ENCODE data around the gene LMO1.

LMO1 gene

DNA sequence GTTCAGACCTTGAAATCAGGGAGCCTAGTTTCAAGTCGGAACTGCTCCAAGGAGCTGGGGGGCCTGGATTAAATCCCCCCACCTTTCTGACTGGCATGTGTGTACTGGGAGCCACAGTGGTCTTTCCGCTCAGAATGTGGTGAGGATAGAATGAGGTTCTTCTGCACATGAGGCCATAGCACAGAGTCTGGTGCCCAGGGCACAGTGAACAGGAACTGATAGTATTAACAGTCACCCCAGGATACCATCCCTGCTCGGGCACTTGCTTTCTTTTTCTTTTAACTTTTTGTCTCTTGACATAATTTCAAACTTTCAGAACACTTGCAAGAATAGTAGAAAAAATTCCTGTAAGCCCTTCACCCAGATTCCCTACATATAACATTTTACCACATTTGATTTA is 28.8 kb downstream of the LMO1 start:
- Histone ChIP-seq H3K79me2 (ENCODE audit: insufficient read depth, low read length) (no peaks in the 10 kb centered on the region), H4K20me1 (ENCODE audit: insufficient read depth, low read length, poor library complexity, severe bottlenecking) (no peaks in the 10 kb centered on the region), H3K9me3 (ENCODE audit: insufficient read depth, low read depth, low read length) (no peaks in the 10 kb centered on the region), H2AFZ (ENCODE audit: low read length) (no peak overlapping the region), H3K9ac (ENCODE audit: low read depth, low read length, poor library complexity, severe bottlenecking) (no peak overlapping the region), H3K4me1 (ENCODE audit: insufficient read depth, low read length, poor library complexity, severe bottlenecking) (no peaks in the 10 kb centered on the region), H3F3A (ENCODE audit: low read depth) (no peaks in the 10 kb centered on the region), H3K4me2 (ENCODE audit: low read depth, low read length, poor library complexity, severe bottlenecking) (no peak overlapping the region), H3K4me3 (ENCODE audit: low read length, poor library complexity, severe bottlenecking) (no peak overlapping the region), H3K27me3 (ENCODE audit: insufficient read depth, low read length, poor library complexity, severe bottlenecking) (no peaks in the 10 kb centered on the region), H3K36me3 (ENCODE audit: insufficient read depth, low read length) (no peaks in the 10 kb centered on the region), H3K9me2 (replicated peaks; ENCODE audit: low read depth, low read length) (no peaks in the 10 kb centered on the region)
- TF ChIP-seq, protein P1, sequence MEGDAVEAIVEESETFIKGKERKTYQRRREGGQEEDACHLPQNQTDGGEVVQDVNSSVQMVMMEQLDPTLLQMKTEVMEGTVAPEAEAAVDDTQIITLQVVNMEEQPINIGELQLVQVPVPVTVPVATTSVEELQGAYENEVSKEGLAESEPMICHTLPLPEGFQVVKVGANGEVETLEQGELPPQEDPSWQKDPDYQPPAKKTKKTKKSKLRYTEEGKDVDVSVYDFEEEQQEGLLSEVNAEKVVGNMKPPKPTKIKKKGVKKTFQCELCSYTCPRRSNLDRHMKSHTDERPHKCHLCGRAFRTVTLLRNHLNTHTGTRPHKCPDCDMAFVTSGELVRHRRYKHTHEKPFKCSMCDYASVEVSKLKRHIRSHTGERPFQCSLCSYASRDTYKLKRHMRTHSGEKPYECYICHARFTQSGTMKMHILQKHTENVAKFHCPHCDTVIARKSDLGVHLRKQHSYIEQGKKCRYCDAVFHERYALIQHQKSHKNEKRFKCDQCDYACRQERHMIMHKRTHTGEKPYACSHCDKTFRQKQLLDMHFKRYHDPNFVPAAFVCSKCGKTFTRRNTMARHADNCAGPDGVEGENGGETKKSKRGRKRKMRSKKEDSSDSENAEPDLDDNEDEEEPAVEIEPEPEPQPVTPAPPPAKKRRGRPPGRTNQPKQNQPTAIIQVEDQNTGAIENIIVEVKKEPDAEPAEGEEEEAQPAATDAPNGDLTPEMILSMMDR (conservative IDR thresholded peaks at IDR 0.05; ENCODE audit: low read length): no peak
- TF ChIP-seq EZH2phosphoT487 (IDR thresholded peaks at IDR 0.05; ENCODE audit: borderline replicate concordance): no peak

DNA sequence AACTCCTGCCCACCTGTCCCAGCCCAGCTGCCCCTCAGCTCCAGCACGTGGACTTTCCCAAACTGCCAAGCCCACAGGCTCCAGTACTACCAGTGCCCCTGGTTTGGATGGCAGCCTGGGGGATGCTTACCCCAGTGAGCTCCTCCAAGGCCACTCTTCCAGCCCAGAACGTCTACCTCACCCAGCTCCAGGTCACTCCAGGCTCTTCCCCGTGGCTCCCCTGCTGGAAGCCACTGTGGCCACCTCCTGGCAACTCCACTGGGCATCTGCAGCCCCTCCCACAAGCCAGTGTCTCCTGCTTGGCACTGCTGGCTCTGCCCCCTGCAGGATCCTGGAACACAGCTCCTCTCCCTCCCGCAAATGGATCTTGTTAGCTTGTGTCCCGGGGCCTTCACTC is 29.3 kb downstream of the LMO1 start:
- no peak overlapping the region for H3K4me2 ChIP-seq (ENCODE audit: low read depth, low read length, poor library complexity, severe bottlenecking)
- no peaks in the 10 kb centered on the region for H4K20me1 ChIP-seq (ENCODE audit: insufficient read depth, low read length, poor library complexity, severe bottlenecking)
- H3K4me3 ChIP-seq (ENCODE audit: low read length, poor library complexity, severe bottlenecking): no peak overlapping the region
- no peak overlapping the region for H3K9ac ChIP-seq (ENCODE audit: low read depth, low read length, poor library complexity, severe bottlenecking)
- no peaks in the 10 kb centered on the region for H3K27me3 ChIP-seq (ENCODE audit: insufficient read depth, low read length, poor library complexity, severe bottlenecking)
- H3K79me2 ChIP-seq (ENCODE audit: insufficient read depth, low read length): no peaks in the 10 kb centered on the region
- H3F3A ChIP-seq (ENCODE audit: low read depth): no peaks in the 10 kb centered on the region
- H3K9me3 ChIP-seq (ENCODE audit: insufficient read depth, low read depth, low read length): no peaks in the 10 kb centered on the region
- no peaks in the 10 kb centered on the region for H3K36me3 ChIP-seq (ENCODE audit: insufficient read depth, low read length)
- no peaks in the 10 kb centered on the region for H3K9me2 ChIP-seq (replicated peaks; ENCODE audit: low read depth, low read length)
- TF ChIP-seq, protein P1 (conservative IDR thresholded peaks at IDR 0.05; ENCODE audit: low read length): no peak
- no peak for TF ChIP-seq EZH2phosphoT487 (IDR thresholded peaks at IDR 0.05; ENCODE audit: borderline replicate concordance)
- H2AFZ ChIP-seq (ENCODE audit: low read length): no peak overlapping the region
- H3K4me1 ChIP-seq (ENCODE audit: insufficient read depth, low read length, poor library complexity, severe bottlenecking): no peaks in the 10 kb centered on the region

DNA sequence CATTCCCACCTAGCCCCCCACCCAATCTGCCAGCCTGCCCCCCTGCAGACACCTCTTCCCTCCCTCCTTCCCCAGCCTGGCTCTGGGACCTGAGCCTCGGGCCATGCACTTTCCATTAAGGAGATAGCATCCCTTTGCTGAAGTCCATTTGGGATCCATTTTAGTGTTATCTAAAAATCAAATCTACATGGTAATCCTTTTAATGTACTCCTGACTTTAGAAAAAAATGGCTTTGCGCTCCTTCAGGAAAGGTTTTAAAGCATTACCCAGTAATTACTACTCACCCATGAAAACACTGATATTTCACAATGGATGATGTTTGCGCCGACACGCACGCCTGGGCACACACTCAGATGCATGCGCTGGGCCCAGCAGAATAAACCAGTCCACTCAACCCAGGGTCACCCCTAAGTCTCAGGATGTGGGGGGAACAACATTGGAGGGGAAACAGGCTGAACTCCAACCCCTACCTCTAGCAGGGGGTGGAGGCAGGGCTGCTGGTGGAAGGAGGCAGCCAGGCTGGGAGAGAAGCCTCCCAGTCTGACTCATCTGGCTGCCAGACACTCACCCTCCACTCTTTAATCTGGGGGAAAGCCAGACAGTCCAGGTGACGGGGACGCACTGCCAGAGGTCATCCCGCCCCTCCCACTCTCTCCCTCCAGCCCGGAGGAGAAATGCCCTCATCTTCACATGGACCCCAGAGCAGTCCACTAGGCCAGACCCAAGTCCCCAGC is 29.8 kb downstream of the LMO1 start:
- H3K9me3 ChIP-seq (ENCODE audit: insufficient read depth, low read depth, low read length): no peaks in the 10 kb centered on the region
- H3K36me3 ChIP-seq (ENCODE audit: insufficient read depth, low read length): no peaks in the 10 kb centered on the region
- no peak overlapping the region for H2AFZ ChIP-seq (ENCODE audit: low read length)
- H3K9ac ChIP-seq (ENCODE audit: low read depth, low read length, poor library complexity, severe bottlenecking): no peak overlapping the region
- no peak overlapping the region for H3K4me2 ChIP-seq (ENCODE audit: low read depth, low read length, poor library complexity, severe bottlenecking)
- no peak overlapping the region for H3K4me3 ChIP-seq (ENCODE audit: low read length, poor library complexity, severe bottlenecking)
- no peak for TF ChIP-seq EZH2phosphoT487 (IDR thresholded peaks at IDR 0.05; ENCODE audit: borderline replicate concordance)
- TF ChIP-seq, protein P1 (conservative IDR thresholded peaks at IDR 0.05; ENCODE audit: low read length): no peak
- H4K20me1 ChIP-seq (ENCODE audit: insufficient read depth, low read length, poor library complexity, severe bottlenecking): no peaks in the 10 kb centered on the region
- H3K79me2 ChIP-seq (ENCODE audit: insufficient read depth, low read length): no peaks in the 10 kb centered on the region
- H3K4me1 ChIP-seq (ENCODE audit: insufficient read depth, low read length, poor library complexity, severe bottlenecking): no peaks in the 10 kb centered on the region
- no peaks in the 10 kb centered on the region for H3F3A ChIP-seq (ENCODE audit: low read depth)
- H3K9me2 ChIP-seq (replicated peaks; ENCODE audit: low read depth, low read length): no peaks in the 10 kb centered on the region
- no peaks in the 10 kb centered on the region for H3K27me3 ChIP-seq (ENCODE audit: insufficient read depth, low read length, poor library complexity, severe bottlenecking)

Data from Loucy (cell line).